Heart right ventricle (tissue), 16 donors: ENCODE measurements around the gene LITAF. TPM values are rescaled to one million over a fixed set of nuclear protein-coding genes. Genes with fewer than 3 reads are reported as not detected.
"Not testable (repeated sequence)": the region's sequence is repeated elsewhere in the genome, so short reads cannot be mapped to it uniquely, and the experiment has no call there.

Experiments
- ATAC-seq, 8 donors: fragments of 200-7000 bp; cut with Tn5 transposase; one replicate each; pipeline ENCODE4 v1.9.1; 2020; ENCODE audit warnings: mild to moderate bottlenecking in 8 of 8, moderate library complexity in 8 of 8, moderate number of reproducible peaks in 1 of 8
- DNase-seq, 2 donors: peaks; one replicate each; pipeline ENCODE4 v3.0.0-alpha.2; 2020
- H3K27ac ChIP-seq, 10 donors: fragments of 200-600 bp; sonication (generic) in 2 of 10; one replicate each; pipeline versions ENCODE4 v1.5.0 to v1.8.0; 2020 to 2022; ENCODE audit warnings: mild to moderate bottlenecking in 3 of 10
- H3K27me3 ChIP-seq, 7 donors: fragments of 200-600 bp; one replicate each; pipeline ENCODE4 v1.8.0; 2021 to 2022; ENCODE audit warnings: mild to moderate bottlenecking in 2 of 7
- H3K36me3 ChIP-seq, 9 donors: fragments of 200-600 bp; sonication (generic) in 1 of 9; one replicate each; pipeline versions ENCODE4 v1.5.0 to v1.8.0; 2020 to 2022; ENCODE audit warnings: mild to moderate bottlenecking in 2 of 9
- H3K4me1 ChIP-seq, 9 donors: fragments of 200-600 bp; sonication (generic) in 1 of 9; one replicate each; pipeline versions ENCODE4 v1.5.0 to v1.8.0; 2020 to 2022; ENCODE audit warnings: mild to moderate bottlenecking in 4 of 9
- H3K4me3 ChIP-seq, 10 donors: fragments of 200-600 bp; sonication (generic) in 2 of 10; one replicate each; pipeline versions ENCODE4 v1.5.0 to v1.8.0; 2020 to 2022; ENCODE audit warnings: mild to moderate bottlenecking in 7 of 10, moderate library complexity in 2 of 10
- H3K9me3 ChIP-seq, 11 donors: fragments of 200-600 bp in 10 of 11; sonication (generic) in 2 of 11; one replicate each; pipeline versions ENCODE4 v1.5.0 to v1.8.0; 2013 to 2022; ENCODE audit warnings: mild to moderate bottlenecking in 2 of 11, control low read depth in 1 of 11, moderate library complexity in 1 of 11
- WGBS, 2 donors: extraction: QIAGEN DNeasy Blood & Tissue Kit; methylation state at CpG; one replicate each; pipeline ENCODE4 v1.1.7; 2013; ENCODE audit warnings: inconsistent platforms in 1 of 2; 5-methylcytosine and 5-hydroxymethylcytosine counted together
- intact Hi-C, 10 donors: fragments of 100-400 bp; cut with DNase I; formaldehyde crosslinking; loops; one replicate each; pipeline versions ENCODE4 v1.11.1 to v1.14.2; 2022
- polyA plus RNA-seq, 2 donors: library from polyadenylated mRNA; stranded (reverse); fragments of 200-250 nt; gene quantifications; one replicate each; pipeline ENCODE4 v1.2.3, GENCODE V29; 2013
- total RNA-seq, 10 donors: library from RNA; stranded (reverse); fragmentation: NEBNext Ultra II Directional in 3 of 10; extraction: Animal tissue kit (Norgen Biotek cat#: 25700) in 3 of 10; gene quantifications; one replicate each; pipeline versions ENCODE4 v1.2.1 to v1.2.4, GENCODE V29; 2021 to 2023
- TF ChIP-seq, protein P1 (sequence below), 9 donors: fragments of 200-600 bp; sonication (generic) in 2 of 9; IDR thresholded peaks; one replicate each; pipeline versions ENCODE4 v1.5.0 to v1.8.0; 2021 to 2022; ENCODE audit warnings: antibody characterized with exemption in 9 of 9, mild to moderate bottlenecking in 5 of 9, moderate library complexity in 1 of 9
- donor health status: Arrhythmogenic right ventricular cardiomyopathy.
- donor health status: ischemic (EF 13 %, LVEDD 7.1; RV severe dilation, severe dysfunction).
- donor health status: healthy with polysubstance abuse.
- donor health status: DM: no; HTN: yes; CAD: no.
- donor health status: DM: no; HTN: no; CAD: no.
- donor health status: ischemic (EF 25% LVEDD 6.9; RV normal size, moderate dysfunction).
- donor health status: ischemic (EF 25% LVEDD 5.7; RV mildly dilated, moderate dysfunction).
- donor health status: healthy.
- donor health status: DM: yes; HTN: yes; CAD: no.
- donor health status: Ischemic cardiomyopathy.
- donor health status: ischemic (EF 35%, LVEDD 5.7; RV mildly dilated, moderate dysfunction).
- donor health status: nonischemic (EF 11% LVEDD 7.7; RV severe dilation, severe dysfunction).
- donor health status: DM: yes; HTN: yes; CAD: no.
- donor health status: PGD.
- donor health status: ischemic (EF 29% LVEDD 5.4; RV normal size, mild dysfunction).
- donor health status: nonischemic (EF 23%, LVEDD 6.1; RV moderate dilation, normal function).

Gene LITAF
- total and polyA plus RNA-seq, 12 donors, result 13.3 to 96.9 (median 38.2) TPM

- 86 to 96% methylated on average over 8 of the region's 8 CpGs for WGBS, 2 donors
- H3K27ac ChIP-seq, result peak overlapping the region in 7 of 10 donors; percentile 76 to 90 (median 80)
- H3K36me3 ChIP-seq, result no peaks in the 10 kb centered on the region
- H3K27me3 ChIP-seq, result peaks cover 0 to 6% (median 0%) of the 10 kb centered on the region in 7 donors
- no peak for DNase-seq
- TF ChIP-seq, protein P1, sequence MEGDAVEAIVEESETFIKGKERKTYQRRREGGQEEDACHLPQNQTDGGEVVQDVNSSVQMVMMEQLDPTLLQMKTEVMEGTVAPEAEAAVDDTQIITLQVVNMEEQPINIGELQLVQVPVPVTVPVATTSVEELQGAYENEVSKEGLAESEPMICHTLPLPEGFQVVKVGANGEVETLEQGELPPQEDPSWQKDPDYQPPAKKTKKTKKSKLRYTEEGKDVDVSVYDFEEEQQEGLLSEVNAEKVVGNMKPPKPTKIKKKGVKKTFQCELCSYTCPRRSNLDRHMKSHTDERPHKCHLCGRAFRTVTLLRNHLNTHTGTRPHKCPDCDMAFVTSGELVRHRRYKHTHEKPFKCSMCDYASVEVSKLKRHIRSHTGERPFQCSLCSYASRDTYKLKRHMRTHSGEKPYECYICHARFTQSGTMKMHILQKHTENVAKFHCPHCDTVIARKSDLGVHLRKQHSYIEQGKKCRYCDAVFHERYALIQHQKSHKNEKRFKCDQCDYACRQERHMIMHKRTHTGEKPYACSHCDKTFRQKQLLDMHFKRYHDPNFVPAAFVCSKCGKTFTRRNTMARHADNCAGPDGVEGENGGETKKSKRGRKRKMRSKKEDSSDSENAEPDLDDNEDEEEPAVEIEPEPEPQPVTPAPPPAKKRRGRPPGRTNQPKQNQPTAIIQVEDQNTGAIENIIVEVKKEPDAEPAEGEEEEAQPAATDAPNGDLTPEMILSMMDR (IDR thresholded peaks at IDR 0.05), result no peak
- no peaks in the 10 kb centered on the region for H3K9me3 ChIP-seq
- intact Hi-C loops, result no loop called here
- H3K4me3 ChIP-seq, result no peak overlapping the region
- no peak for ATAC-seq
- peaks cover 0 to 53% (median 12%) of the 10 kb centered on the region in 9 donors for H3K4me1 ChIP-seq
These were observed 18.8 kb upstream of the LITAF start for GRCh38 chr16:11605564-11605886.

GRCh38 chr16:11604783-11605563 lies 18.3 kb upstream of the LITAF start:
- peak; percentile 88 to 96 (median 92) for ATAC-seq
- H3K9me3 ChIP-seq, result no peaks in the 10 kb centered on the region
- peaks cover 0 to 52% (median 12%) of the 10 kb centered on the region in 9 donors for H3K4me1 ChIP-seq
- peak overlapping the region in 9 of 10 donors; percentile 12 to 90 (median 78) for H3K27ac ChIP-seq
- WGBS, 2 donors, result 49 to 57% methylated on average over 21 of the region's 21 CpGs
- H3K36me3 ChIP-seq, result no peaks in the 10 kb centered on the region
- TF ChIP-seq, protein P1 (IDR thresholded peaks at IDR 0.05), result no peak
- H3K27me3 ChIP-seq, result peaks cover 0 to under 1% (median 0%) of the 10 kb centered on the region in 7 donors
- peak; percentile 57 to 86 for DNase-seq
- intact Hi-C loops, result no loop called here
- no peak overlapping the region for H3K4me3 ChIP-seq

DNA sequence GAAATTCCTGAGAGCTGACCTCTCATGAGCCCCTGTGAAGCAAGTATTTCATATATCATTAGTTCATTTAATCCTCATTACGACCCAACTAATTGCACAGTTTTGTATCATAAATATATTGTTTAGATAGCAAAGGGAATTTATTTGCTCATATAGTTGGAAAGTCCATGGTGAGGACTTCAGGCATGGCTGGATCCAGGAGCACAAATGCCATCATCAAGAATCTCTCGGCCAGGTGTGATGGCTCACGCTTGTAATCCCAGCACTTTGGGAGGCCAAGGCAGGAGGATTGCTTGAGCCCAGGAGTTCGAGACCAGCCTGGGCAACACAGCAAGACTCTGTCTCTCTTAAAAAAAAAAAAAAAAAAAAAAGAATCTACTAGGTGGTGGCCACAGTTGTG lies 17.6 kb upstream of the LITAF start:
- H3K27me3 ChIP-seq, intact Hi-C loops, ATAC-seq, DNase-seq, H3K9me3 ChIP-seq, H3K4me3 ChIP-seq, H3K36me3 ChIP-seq: not testable (repeated sequence)
- Histone ChIP-seq H3K4me1 (peaks cover 0 to 49% (median 12%) of the 10 kb centered on the region in 9 donors), H3K27ac (peak overlapping the region in 7 of 10 donors; percentile 10 to 90 (median 78))
- 84 to 93% methylated on average over 4 of the region's 4 CpGs for WGBS, 2 donors

DNA sequence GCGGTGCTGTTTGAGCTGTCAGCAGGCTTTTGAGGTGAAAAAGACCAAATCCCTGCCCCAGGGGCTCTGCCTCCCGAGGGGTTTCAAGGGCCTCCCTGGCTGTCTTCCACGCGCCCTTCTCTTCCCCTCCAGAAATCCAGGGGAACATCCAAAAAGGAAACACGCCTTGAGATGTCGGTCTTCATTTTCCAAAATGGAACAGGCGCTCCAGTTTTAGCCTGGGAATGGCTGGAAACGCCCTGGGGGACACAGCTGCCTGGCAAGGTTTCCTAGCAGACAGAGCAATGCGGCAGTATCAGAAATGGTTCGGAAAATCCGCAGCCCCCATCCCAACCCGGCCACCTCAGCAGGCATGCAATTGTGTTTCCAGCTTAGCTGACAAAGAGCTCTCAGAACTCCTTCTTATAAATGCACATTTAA lies 16.6 kb upstream of the LITAF start:
- DNase-seq, result peak; percentile 62 to 70
- Histone ChIP-seq H3K36me3 (no peaks in the 10 kb centered on the region), H3K27ac (peak overlapping the region in 8 of 10 donors; percentile 1 to 90 (median 77)), H3K9me3 (no peaks in the 10 kb centered on the region), H3K4me1 (peaks cover 0 to 51% (median 12%) of the 10 kb centered on the region in 9 donors), H3K4me3 (no peak overlapping the region), H3K27me3 (no peaks in the 10 kb centered on the region)
- TF ChIP-seq, protein P1 (IDR thresholded peaks at IDR 0.05), result no peak
- peak in 6 of 8 donors; percentile 35 to 69 (median 46) for ATAC-seq
- intact Hi-C loops, result no loop called here
- 16 to 20% methylated on average over 12 of the region's 12 CpGs for WGBS, 2 donors

DNA sequence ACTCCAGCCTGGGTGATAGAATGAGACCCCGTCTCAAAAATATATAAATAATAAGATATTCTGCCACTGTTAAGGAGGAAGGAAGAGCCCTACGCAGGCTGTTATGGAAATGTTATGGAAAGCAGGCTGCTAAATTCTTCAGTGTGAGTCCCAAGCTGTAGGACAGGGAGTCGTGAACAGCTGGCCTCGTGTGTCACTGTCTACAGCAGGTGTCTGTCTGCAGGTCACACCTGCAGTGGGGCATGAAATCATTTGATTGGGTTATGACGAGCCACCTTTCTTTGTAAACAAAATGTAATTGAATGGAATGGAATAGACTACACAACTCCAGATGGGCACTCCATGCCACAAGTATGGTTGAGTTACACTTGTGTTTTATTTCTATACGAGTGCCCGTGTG lies 15.6 kb upstream of the LITAF start:
- H3K4me1 ChIP-seq, result peaks cover 0 to 57% (median 12%) of the 10 kb centered on the region in 9 donors
- intact Hi-C loops, result no loop called here
- no peak for ATAC-seq
- no peaks in the 10 kb centered on the region for H3K9me3 ChIP-seq
- TF ChIP-seq, protein P1 (IDR thresholded peaks at IDR 0.05), result no peak
- no peaks in the 10 kb centered on the region for H3K27me3 ChIP-seq
- H3K27ac ChIP-seq, result no peak overlapping the region
- H3K4me3 ChIP-seq, result no peak overlapping the region
- 90% methylated on average over 7 of the region's 7 CpGs for WGBS, 2 donors
- H3K36me3 ChIP-seq, result no peaks in the 10 kb centered on the region
- DNase-seq, result no peak
